D341Med (cell line): ENCODE measurements around the gene AIFM3.

Experiments
- DNase-seq: peaks from one replicate; pipeline ENCODE4 v3.0.0; 2012; ENCODE audit warnings: low spot score

AIFM3 gene

DNA sequence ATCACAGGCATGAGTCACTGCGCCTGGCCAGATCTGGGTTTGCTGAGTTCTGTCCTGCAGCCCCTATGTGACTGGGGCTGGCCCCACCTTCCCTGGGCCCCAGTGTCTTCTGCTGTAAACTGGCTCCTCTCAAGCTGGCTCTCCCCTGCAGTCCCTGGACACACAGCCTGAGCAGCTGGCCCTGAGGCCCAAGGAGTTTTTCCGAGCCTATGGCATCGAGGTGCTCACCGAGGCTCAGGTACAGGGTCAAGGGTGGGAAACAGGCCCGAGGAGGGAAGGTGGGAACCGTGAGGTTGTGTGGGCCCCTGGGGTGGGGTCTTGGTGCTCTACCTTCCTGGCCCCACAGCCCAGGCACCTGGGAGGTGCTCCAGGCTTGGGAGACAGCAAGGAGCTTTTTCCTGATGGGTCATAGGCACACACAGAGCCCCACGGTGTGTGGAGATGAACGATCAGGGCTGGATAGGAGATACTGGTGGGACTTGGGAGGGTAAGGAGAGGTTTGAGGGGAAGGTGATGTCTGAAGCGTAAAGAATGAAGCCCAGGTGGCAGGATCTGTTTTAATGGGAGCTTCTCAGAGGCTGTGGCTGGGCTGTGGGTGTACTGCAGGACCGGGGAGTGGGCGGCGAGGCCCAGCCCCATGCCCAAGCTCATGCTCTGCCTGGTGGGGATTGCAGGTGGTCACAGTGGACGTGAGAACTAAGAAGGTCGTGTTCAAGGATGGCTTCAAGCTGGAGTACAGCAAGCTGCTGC is 8.7 kb downstream of the AIFM3 start:
- no peak for DNase-seq

DNA sequence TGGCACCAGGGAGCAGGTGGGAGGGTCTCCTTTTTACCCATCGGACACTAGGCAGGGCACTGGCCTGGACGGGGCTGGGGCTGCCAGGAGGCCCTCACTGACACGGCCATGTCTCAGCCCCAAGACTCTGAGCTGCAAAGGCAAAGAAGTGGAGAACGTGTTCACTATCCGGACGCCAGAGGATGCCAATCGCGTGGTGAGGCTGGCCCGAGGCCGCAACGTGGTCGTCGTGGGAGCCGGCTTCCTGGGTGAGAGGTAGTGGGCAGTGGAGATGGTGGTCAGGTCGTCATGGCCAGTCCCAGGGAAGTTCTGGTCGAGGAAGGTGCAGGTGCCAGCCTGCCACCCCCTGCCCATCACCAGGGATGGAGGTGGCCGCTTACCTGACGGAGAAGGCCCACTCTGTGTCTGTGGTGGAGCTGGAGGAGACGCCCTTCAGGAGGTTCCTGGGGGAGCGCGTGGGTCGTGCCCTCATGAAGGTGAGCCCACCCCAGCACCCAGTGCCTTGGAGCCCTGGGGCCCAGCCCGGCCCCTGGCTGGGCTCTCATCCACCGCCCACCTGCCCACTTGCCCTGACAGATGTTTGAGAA is 9.3 kb downstream of the AIFM3 start:
- no peak for DNase-seq

DNA sequence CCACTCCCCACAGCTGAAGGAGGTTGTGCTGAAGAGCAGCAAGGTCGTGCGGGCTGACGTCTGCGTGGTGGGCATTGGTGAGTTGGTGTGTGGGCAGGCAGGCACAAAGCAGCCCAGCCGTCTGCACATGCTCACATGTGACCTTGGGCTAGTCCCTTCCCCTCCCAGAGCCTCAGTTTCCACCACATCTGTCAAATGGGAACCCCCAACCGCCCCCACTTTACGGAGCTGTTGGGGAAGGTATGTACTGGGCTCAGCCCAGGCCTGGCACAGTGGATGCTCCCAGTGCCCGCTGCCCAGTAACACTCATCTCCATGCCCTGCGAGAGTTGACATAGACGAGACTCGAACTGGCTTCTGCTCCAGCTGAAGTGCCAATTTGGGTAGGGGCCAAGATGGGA is 10.0 kb downstream of the AIFM3 start:
- DNase-seq = no peak

DNA sequence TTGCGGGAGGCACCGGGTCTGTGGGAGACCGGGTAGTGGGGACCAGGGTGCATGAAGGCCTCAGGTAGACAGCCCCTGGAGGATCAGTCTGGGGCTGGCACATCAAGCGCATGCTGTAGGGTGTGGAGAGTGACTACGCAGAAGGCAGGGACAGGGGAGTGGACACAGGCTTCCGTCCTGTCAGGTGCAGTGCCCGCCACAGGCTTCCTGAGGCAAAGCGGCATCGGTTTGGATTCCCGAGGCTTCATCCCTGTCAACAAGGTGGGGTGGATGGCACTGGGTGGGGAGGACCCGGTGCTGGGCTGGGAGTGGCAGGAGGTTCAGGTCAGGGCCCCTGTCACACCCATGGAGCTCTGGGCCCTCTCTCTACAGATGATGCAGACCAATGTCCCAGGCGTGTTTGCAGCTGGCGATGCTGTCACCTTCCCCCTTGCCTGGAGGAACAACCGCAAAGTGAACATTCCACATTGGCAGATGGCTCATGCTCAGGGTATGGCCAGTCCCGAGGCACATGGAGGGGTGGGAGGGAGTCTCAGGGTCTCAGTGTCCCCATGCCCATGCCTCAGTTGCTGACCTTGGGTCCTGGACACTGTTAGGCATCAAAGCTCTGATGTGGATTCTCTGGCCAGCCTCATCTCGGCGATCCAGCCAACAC is 10.6 kb downstream of the AIFM3 start:
- DNase-seq = no peak

DNA sequence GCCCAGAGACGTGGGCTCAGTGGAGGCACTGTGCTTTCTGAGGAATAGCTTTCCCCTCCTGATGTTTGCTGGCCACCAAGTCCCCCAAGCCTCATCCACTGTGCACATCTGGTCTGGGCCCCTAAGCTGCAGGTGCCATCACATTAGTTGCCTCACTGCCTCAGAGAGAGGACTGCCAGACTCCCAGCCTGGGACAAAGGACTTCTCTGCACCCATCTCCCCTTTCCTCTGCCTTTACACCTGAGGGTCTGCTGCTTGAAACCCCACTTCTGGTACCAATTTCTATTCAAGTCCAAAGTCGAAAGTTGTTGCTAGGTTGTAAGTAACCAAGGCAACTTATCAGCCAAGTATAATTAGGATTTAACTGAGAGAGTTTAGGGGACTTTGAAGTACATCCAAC is 11.4 kb downstream of the AIFM3 start:
- no peak for DNase-seq

DNA sequence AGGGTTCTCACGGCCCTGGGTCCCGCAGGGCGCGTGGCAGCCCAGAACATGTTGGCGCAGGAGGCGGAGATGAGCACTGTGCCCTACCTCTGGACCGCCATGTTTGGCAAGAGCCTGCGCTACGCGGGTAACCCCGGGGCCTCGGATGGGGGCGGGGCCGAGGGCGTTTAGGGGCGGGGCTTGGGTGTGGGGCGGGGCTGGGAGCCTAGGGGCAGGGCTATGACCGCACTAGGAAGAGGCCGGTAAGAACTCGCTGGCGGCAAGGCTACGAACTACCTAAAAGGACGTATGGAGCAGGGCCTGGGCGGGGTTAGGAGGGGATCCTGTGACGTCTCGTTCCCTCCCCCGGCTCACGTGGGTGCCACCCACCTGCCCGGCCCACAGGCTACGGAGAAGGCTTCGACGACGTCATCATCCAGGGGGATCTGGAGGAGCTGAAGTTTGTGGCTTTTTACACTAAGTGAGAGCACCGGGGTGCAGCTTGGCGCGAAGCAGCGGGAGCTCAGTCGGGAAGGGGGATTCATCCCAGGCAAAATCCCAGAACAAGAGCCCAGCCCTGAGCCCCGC is 12.3 kb downstream of the AIFM3 start:
- DNase-seq = no peak

DNA sequence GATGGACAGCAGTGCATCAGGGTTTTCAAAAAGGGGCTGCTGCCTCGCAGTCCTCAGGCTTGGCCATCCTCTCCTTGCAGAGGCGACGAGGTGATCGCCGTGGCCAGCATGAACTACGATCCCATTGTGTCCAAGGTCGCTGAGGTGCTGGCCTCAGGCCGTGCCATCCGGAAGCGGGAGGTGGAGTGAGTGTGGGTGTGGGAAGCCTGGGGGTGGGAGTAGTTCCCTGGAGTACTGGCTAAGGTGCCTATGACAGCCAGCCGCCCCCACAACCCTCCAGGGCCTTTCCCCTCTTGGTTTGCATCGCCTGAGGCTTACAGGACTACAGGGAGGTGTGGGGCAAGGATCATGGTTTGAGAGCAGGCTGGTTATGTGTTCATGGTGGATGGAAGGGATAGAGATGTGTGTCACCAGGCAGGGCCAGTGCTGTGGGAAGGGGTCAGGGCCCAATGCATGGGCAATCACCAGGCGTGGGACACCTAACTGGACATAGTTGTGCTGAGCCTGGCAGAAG is 12.9 kb downstream of the AIFM3 start:
- no peak for DNase-seq

DNA sequence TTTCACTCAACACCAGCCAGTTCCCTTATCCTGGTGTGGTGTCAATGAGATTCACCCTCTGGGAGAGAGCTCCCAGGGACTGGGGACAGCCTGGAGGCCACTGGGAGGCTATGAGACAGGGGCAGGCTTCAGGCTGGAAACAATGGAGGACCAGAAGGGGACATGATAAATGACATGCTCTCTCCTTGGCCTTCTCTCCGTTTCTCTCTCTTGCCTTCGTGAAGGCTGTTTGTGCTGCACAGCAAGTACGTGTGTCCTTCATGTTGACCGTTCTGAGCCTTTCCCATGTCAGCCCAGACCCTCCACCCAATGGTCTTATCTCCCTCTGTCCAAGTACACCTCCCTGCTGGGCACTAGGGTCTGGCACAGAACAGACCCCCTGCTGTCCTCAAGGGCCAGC is 13.5 kb downstream of the AIFM3 start:
- DNase-seq = no peak

DNA sequence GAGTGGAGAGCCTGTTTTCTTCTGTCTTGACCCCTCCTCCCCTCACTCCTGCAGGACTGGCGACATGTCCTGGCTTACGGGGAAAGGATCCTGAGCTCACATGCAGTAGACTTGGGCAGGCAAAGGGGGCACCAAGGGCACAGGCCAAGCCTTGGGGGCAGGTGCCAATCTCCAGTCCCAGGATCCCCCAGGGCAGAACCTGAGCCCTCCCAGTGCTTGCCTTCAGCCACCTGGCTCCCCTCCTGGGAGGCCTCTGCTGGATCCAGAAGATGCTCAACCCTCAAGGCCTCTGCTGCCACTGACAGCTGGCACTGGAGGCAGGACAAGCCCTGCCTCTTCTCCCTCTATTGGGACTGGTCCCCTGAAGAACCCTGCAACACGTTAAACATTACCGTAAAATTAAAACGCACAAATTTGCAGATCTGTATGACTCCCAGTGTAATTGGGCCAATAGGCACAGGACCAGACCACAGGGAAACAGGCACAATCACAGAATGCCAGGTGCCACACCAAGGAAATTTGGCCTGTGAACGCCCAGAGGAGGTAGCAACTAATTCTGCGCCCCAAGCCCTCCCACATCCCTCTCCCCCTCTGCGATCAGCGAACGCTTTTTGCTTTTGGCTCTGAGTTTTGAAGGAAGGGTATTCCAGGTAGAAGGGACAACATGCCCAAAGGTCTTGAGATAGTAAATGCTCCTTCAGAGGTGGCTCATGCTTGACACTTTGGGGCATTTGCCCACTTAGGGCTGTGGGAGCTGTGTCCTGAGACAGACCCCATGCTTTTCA is 14.1 kb downstream of the AIFM3 start:
- DNase-seq = no peak

DNA sequence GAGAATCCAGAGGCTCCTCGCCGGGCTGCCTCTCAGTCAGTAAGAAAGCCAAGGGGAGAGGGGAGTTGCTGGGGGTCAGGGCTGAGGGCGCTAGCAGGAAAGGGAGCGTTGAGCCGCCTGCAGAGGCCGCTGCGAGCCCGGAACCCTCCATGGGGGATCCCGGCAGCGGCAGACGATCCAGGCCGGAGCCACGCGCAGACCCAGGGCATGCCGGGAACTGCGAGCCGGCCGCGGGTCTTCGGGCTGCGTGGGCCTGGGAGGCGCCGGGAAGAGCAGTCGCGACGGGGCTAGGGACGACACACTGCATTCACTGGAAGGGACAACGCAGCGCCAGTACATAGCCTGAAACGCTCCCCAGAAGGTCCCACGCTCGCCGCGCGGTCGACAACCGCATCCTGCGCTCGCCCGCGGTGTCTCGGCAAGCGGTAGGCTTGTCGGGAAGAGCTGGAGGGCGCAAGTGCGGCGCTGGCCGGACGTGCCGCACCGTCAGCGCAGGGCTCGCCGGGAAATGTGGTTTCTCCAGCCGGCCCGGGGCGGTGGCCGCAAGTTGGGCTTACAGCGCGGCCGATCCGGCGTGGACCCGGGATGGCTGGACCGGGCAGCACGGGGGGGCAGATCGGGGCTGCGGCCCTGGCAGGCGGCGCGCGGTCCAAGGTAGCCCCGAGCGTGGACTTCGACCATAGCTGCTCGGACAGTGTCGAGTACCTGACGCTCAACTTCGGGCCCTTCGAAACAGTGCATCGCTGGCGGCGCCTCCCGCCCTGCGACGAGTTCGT is 14.9 kb downstream of the AIFM3 start, which contains the start of gene LZTR1:
TSS of gene LZTR1 (plus strand) at position 511 of the 776 bp plus-strand sequence. CDS start at position 586, 75 bp downstream.
- DNase-seq = peak; percentile 94

DNA sequence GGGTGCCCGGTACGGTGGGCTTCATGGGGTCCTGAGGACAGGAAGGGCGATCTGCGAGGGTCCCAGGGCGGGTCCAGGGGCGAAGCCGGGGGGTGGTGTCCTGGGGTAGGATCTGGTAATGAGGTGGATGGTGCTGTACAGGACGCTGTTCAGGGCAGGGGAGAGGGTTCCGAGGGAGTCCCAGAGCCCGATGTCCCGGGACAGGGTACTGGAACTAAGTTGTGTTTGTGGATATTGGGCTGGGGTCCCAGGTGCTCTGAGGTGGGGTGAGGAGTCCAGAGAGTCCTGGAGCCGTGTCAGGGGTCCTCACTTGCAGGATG is 15.5 kb downstream of the AIFM3 start:
- DNase-seq = no peak

DNA sequence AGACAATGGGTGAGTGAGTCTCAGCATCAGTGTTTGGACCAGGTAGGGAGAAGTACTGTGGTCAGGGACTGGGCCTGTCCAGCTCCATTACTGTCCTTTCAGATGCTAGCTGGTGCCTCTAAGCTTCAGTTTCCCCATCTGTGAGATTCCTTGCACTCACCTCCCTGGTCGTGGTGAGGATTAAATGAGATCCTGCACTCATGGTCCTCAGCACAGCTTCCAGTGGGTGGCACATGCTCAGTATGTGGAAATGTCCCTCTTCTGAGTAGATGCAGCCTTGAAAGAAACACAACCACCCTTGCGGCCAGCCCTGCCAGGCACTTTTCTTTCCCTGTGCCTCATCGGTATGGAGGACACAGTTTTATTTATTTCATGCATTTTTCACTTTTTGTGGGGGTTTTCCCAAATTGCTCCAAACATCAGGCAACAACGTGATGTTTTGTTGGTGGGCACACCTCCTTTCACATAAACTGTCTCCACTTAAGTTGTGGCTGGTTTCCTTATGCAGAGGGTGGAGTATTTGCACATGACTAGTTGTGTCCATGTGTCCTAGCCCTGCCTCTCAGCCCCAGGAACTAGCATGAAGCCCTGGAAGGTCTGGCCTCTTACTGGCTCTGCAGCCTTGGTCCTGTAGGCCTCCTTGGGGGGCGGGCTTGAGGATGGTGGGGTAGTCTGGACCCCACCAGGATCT is 16.2 kb downstream of the AIFM3 start:
- no peak for DNase-seq

DNA sequence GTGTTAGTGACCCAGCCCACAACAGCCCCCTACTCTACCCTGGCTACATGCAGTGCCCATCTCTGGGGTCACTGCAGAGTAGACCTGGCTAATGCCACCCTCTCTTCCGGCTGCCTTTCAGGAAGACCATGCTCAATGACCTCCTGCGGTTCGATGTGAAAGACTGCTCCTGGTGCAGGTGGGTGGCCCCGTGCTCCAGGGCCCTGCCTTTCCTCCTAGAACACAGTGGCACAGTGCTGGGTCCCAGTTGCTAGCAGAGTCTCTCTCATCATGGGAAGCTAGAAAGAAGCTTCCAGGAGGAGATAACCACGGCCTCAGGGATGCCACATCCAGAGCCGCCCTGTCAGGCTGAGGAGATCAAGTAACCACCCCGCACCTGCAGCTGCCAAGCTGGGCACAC is 18.7 kb downstream of the AIFM3 start:
- DNase-seq = no peak

DNA sequence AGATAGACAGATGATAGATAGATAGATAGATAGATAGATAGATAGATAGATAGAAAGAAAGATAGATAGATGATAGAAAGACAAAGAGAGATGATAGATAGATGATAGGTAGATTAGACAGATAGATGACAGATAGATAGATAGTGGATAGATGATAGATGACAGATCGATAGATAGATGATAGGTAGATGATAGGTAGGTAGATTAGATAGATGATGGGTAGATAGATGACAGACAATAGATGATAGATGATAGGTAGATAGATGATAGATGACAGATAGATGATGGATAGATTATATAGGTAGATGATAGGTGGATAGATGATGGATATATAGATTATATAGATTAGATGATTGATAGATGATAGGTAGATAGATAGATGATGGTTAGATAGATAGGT is 19.3 kb downstream of the AIFM3 start:
- DNase-seq = no peak

DNA sequence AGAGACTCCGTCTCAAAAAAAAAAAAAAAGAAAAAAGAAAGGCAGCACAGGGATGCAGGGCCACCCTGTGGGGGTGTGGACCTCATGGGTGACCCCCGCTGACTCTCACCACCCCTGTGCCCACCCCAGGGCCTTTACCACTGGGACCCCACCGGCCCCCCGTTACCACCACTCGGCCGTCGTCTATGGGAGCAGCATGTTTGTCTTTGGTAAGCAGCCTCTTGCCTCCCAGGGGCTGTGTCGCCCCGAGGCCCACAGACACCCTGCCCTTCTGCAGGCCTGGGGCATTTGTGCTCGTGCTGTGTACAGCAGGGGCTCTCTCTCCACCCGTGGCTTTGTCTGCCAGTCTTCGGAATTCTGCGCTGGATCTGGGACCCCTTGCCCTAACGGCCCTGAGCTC is 20.3 kb downstream of the AIFM3 start:
- no peak for DNase-seq

DNA sequence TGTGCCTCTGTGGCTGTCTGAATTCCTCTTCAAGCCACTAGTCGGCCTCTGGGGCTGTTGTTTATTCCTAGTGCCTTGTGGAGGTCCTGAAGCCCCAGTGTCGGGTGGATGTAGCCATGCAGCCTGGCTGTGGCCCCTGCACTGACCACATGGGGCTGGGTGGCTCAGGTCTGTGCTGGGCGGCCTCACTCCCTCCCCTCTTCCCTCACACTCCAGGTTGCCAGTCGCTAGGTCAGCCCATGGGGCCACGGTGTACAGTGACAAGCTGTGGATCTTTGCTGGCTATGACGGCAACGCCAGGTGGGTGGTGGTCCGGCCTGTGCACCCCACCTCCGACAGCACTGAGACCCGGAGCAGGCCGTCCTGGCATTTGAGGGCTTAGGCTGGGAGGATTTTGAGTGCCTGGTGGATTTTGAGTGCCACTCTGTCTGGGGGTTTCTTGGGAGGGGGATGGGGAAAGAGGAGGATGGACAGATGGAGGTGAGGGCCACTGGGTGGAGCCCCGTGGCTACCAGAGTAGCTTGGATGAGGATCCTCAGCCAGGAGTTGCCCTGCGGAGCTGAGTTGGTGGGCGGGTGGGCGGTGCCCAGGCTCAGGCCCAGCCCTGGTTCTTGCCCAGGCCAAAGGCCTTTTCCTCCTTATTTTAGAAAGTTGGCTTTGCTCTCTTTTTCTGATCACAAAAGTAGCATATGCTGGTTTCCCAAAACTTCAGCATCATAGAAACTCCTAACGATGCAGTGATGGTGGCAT is 21.7 kb downstream of the AIFM3 start:
- DNase-seq = no peak

DNA sequence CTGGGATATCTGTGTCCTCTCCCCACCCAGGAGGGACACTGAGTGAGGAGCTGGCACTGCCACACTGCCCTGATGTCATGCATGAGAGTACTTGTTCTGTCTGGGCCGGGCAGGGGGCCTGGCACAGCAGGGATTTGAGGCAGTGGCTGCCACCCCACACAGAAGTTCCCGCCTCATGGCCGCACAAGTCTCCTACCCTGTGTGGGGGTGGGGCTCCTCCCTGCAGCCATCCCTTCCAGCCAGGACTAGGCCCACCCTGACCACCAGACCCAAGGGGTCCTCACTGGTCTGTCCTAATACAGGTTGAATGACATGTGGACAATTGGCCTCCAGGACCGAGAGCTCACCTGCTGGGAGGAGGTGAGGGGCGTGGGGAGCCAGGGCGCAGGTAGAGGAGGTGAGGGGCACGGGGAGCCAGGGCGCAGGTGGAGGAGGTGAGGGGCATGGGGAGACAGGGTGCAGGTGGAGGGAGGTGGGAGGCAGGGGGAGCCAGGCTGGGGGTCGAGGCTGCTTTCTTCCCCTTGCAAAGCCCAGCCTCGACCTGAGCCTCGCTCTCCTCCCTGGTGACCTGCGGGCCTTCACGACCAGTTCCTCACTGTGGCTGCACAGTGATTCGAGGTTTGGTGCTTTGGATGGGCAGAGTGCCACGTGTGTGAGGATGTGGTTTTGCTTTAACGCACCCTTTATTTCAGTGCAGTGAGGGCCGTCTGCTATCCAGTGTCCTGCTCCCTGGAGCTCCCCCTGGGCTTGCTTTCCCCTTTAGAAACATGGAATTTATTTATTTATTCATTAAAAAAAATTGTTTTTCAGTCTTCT is 22.5 kb downstream of the AIFM3 start:
- DNase-seq = no peak

DNA sequence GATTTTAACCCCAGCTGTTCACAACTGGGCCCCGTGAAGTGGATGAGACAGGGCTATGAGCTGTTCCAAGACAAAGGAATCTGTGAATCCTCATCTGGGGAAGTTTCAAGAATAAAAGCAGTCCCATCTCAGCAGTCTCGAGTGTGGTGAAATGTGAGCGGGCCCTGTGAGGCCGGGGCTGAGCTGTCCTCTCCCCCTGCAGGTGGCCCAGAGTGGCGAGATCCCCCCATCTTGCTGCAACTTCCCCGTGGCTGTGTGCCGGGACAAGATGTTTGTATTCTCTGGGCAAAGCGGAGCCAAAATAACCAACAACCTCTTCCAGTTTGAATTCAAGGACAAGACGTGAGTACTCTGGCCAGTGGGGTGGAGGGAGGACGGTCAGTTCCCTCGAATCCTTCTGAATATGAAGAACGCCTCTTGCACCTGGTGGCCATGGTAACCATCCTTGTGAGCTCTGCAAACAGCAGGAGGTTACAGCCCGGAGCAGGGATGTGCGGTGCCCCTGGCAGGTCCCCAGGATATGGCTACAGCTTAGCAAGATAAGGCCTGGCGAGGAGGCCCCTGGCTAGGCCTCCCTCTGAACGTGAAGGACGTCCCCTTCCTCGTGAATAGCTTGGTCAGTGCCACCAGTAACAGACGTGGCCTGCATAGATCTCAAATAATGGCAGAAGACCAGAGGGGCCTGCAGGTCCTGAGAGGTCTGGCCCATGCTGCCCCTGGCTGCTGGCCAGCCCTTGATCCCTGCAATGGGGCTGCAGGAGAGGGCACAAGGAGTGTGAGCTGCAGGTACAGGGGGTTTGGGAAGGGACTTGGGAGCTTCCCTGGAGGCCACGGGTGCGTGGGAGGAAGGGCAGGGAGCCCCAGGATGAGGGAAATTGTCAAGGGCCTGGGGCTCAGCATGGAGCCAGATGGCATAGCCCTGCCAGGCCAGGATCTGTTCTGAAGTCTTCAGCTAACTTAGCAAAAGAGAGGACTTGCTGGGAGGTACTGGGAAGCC is 23.4 kb downstream of the AIFM3 start:
- no peak for DNase-seq
